ENCODE data around the gene SLC37A1. TPM values are rescaled to one million over a fixed set of nuclear protein-coding genes. Genes with fewer than 3 reads are reported as not detected.

SLC37A1 gene
- total RNA-seq, 2 donors from 2014 or later = 6.6 to 9.6 TPM

GRCh38 chr21:42576639-42577038 lies 63.0 kb downstream of the SLC37A1 start:
- DNase-seq (ENCODE audit: low spot score) (no peak), ATAC-seq (ENCODE audit: insufficient number of reproducible peaks, low FRiP score, low read depth) (no peak)
- H3K36me3 ChIP-seq = no peaks in the 10 kb centered on the region
- no peaks in the 10 kb centered on the region for H3K9me3 ChIP-seq
- H3K27ac ChIP-seq = no peak overlapping the region
- H3K4me1 ChIP-seq (ENCODE audit: control insufficient read depth in 1 of 2, low read depth in 2 of 2) = no peaks in the 10 kb centered on the region
- H3K4me3 ChIP-seq = no peak overlapping the region
- no peaks in the 10 kb centered on the region for H3K27me3 ChIP-seq (replicated peaks; ENCODE audit: insufficient read depth)
- TF ChIP-seq CTCF (IDR thresholded peaks at IDR 0.05) = no peak

- TF ChIP-seq CTCF (IDR thresholded peaks at IDR 0.05) = no peak
- DNase-seq (ENCODE audit: low spot score) (no peak), ATAC-seq (ENCODE audit: insufficient number of reproducible peaks, low FRiP score, low read depth) (no peak)
- H3K4me3 ChIP-seq = no peak overlapping the region
- no peaks in the 10 kb centered on the region for H3K36me3 ChIP-seq
- no peaks in the 10 kb centered on the region for H3K4me1 ChIP-seq (ENCODE audit: control insufficient read depth in 1 of 2, low read depth in 2 of 2)
- no peaks in the 10 kb centered on the region for H3K27me3 ChIP-seq (replicated peaks; ENCODE audit: insufficient read depth)
- H3K9me3 ChIP-seq = no peaks in the 10 kb centered on the region
- no peak overlapping the region for H3K27ac ChIP-seq
Observed at GRCh38 chr21:42578034-42578433, 64.4 kb downstream of the SLC37A1 start.

- no peak for DNase-seq (ENCODE audit: low spot score)
- no peaks in the 10 kb centered on the region for H3K27me3 ChIP-seq (replicated peaks; ENCODE audit: insufficient read depth)
- H3K9me3 ChIP-seq = no peaks in the 10 kb centered on the region
- H3K4me1 ChIP-seq (ENCODE audit: control insufficient read depth in 1 of 2, low read depth in 2 of 2) = no peaks in the 10 kb centered on the region
- H3K36me3 ChIP-seq = no peaks in the 10 kb centered on the region
- ATAC-seq (ENCODE audit: insufficient number of reproducible peaks, low FRiP score, low read depth) = no peak
- no peak overlapping the region for H3K27ac ChIP-seq
- H3K4me3 ChIP-seq = no peak overlapping the region
- no peak for TF ChIP-seq CTCF (IDR thresholded peaks at IDR 0.05)
Observed at GRCh38 chr21:42578761-42579415, 65.2 kb downstream of the SLC37A1 start.

DNA sequence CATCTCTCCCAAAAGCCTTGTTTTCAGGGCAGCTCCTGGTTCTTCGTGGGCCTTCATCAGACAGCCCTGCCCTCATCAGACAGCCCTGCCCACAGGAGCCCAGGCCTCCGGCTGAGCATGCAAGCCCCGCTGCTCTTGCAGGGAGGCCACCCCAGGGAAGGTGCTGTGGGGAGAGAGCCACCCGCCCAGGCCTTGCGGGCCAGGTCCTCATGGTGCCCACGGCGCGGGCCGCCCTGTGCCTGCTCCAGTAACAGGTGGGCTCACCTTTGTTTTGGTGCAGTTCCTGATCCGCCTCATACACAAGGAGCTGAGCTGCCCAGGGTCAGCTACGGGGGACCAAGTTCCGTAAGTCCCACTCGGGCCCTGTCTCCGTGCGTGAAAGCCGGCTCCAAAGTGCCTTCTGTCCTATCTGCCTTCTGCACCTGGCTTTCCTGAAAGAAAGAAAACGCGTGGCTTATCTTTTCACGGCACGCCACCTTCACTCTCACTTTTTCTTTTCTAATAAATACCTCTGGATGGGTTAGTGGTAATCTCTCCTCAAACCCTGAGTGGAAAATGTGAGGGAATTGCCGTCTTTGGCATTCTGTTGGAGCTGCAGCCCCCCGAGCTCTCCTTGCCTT lies 65.9 kb downstream of the SLC37A1 start:
- Histone ChIP-seq H3K27ac (no peak overlapping the region), H3K36me3 (no peaks in the 10 kb centered on the region), H3K4me1 (ENCODE audit: control insufficient read depth in 1 of 2, low read depth in 2 of 2) (no peaks in the 10 kb centered on the region), H3K27me3 (replicated peaks; ENCODE audit: insufficient read depth) (no peaks in the 10 kb centered on the region), H3K9me3 (no peaks in the 10 kb centered on the region), H3K4me3 (no peak overlapping the region)
- ATAC-seq (ENCODE audit: insufficient number of reproducible peaks, low FRiP score, low read depth) (no peak), DNase-seq (ENCODE audit: low spot score) (no peak)
- TF ChIP-seq CTCF (IDR thresholded peaks at IDR 0.05) = no peak

GRCh38 chr21:42580076-42580792 lies 66.6 kb downstream of the SLC37A1 start:
- Histone ChIP-seq H3K36me3 (no peaks in the 10 kb centered on the region), H3K27me3 (replicated peaks; ENCODE audit: insufficient read depth) (no peaks in the 10 kb centered on the region), H3K27ac (no peak overlapping the region), H3K4me1 (ENCODE audit: control insufficient read depth in 1 of 2, low read depth in 2 of 2) (no peaks in the 10 kb centered on the region), H3K9me3 (no peaks in the 10 kb centered on the region), H3K4me3 (no peak overlapping the region)
- no peak for ATAC-seq (ENCODE audit: insufficient number of reproducible peaks, low FRiP score, low read depth)
- DNase-seq (ENCODE audit: low spot score) = no peak
- TF ChIP-seq CTCF (IDR thresholded peaks at IDR 0.05) = no peak

All from thoracic aorta (tissue), 2 donors.